Measurements from ENCODE around the gene EIF3K. TPM values are rescaled to one million over a fixed set of nuclear protein-coding genes. Genes with fewer than 3 reads are reported as not detected.
"Not testable (repeated sequence)": the region's sequence is repeated elsewhere in the genome, so short reads cannot be mapped to it uniquely, and the experiment has no call there.

Gene EIF3K
- total RNA-seq, 4 donors from 2014 or later: 326 to 534 (median 466) TPM

GRCh38 chr19:38629568-38629967 is 10.6 kb downstream of the EIF3K start:
- Histone ChIP-seq H3K27ac (no peak overlapping the region), H3K9me3 (no peaks in the 10 kb centered on the region), H3K4me1 (peaks cover 0 to 3% (median 0%) of the 10 kb centered on the region in 4 donors), H3K4me3 (no peak overlapping the region), H3K27me3 (no peaks in the 10 kb centered on the region), H3K36me3 (peaks cover 2 to 93% (median 33%) of the 10 kb centered on the region in 3 donors)
- WGBS, 2 donors: 94% methylated on average over 6 of the region's 6 CpGs
- DNase-seq (ENCODE audit: low spot score in 2 of 2): no peak
- TF ChIP-seq EP300 (IDR thresholded peaks at IDR 0.05) (no peak), POLR2A (IDR thresholded peaks at IDR 0.05) (no peak), CTCF (IDR thresholded peaks at IDR 0.05) (no peak)

- H3K27me3 ChIP-seq; H3K9me3 ChIP-seq; DNase-seq (ENCODE audit: low spot score in 2 of 2); H3K4me3 ChIP-seq; H3K27ac ChIP-seq: not testable (repeated sequence)
- Histone ChIP-seq H3K4me1 (peaks cover 0 to 14% (median 0%) of the 10 kb centered on the region in 4 donors), H3K36me3 (peaks cover 2 to 89% (median 21%) of the 10 kb centered on the region in 3 donors)
- 74 to 75% methylated on average over 11 of the region's 11 CpGs for WGBS, 2 donors
Measured at GRCh38 chr19:38631301-38631700, 12.3 kb downstream of the EIF3K start.

- not testable (repeated sequence) for H3K27me3 ChIP-seq; H3K9me3 ChIP-seq; H3K4me3 ChIP-seq; H3K27ac ChIP-seq; DNase-seq (ENCODE audit: low spot score in 2 of 2)
- 76 to 78% methylated on average over 7 of the region's 7 CpGs for WGBS, 2 donors
- Histone ChIP-seq H3K4me1 (peaks cover 0 to 19% (median 3%) of the 10 kb centered on the region in 4 donors), H3K36me3 (peaks cover 2 to 88% (median 21%) of the 10 kb centered on the region in 3 donors)
Measured at GRCh38 chr19:38631811-38632475, 13.0 kb downstream of the EIF3K start.

GRCh38 chr19:38632476-38633213 is 13.7 kb downstream of the EIF3K start:
- TF ChIP-seq CTCF (IDR thresholded peaks at IDR 0.05) (no peak), POLR2A (IDR thresholded peaks at IDR 0.05) (no peak), EP300 (IDR thresholded peaks at IDR 0.05) (no peak)
- peaks cover 2 to 87% (median 18%) of the 10 kb centered on the region in 3 donors for H3K36me3 ChIP-seq
- WGBS, 2 donors: 84 to 87% methylated on average over 16 of the region's 16 CpGs

GRCh38 chr19:38634757-38635482 is 15.9 kb downstream of the EIF3K start:
- Histone ChIP-seq H3K9me3 (no peaks in the 10 kb centered on the region), H3K27ac (peak overlapping the region in 3 of 4 donors; percentile 8 to 67 (median 28)), H3K36me3 (peaks cover 2 to 79% (median 7%) of the 10 kb centered on the region in 3 donors), H3K4me3 (no peak overlapping the region), H3K4me1 (peaks cover 0 to 21% (median 4%) of the 10 kb centered on the region in 4 donors), H3K27me3 (no peaks in the 10 kb centered on the region)
- 69 to 70% methylated on average over 16 to 17 of the region's 17 CpGs for WGBS, 2 donors
- peak; percentile 43 to 78 for DNase-seq (ENCODE audit: low spot score in 2 of 2)
- TF ChIP-seq EP300 (IDR thresholded peaks at IDR 0.05): peak; percentile 36 to 46
- peak; percentile 90 to 97 (median 93) for TF ChIP-seq CTCF (IDR thresholded peaks at IDR 0.05)
- TF ChIP-seq POLR2A (IDR thresholded peaks at IDR 0.05): no peak

More at GRCh38 chr19:38632476-38633213, 13.7 kb downstream of the EIF3K start:
- Histone ChIP-seq H3K4me3 (no peak overlapping the region), H3K27ac (no peak overlapping the region), H3K9me3 (no peaks in the 10 kb centered on the region), H3K27me3 (no peaks in the 10 kb centered on the region), H3K4me1 (peaks cover 0 to 21% (median 4%) of the 10 kb centered on the region in 4 donors)
- DNase-seq (ENCODE audit: low spot score in 2 of 2): no peak

All from tibial nerve (tissue), 4 donors.